ENCODE data around the gene ADTRP.
"Not testable (repeated sequence)": the region's sequence is repeated elsewhere in the genome, so short reads cannot be mapped to it uniquely, and the experiment has no call there.

The ADTRP gene

DNA sequence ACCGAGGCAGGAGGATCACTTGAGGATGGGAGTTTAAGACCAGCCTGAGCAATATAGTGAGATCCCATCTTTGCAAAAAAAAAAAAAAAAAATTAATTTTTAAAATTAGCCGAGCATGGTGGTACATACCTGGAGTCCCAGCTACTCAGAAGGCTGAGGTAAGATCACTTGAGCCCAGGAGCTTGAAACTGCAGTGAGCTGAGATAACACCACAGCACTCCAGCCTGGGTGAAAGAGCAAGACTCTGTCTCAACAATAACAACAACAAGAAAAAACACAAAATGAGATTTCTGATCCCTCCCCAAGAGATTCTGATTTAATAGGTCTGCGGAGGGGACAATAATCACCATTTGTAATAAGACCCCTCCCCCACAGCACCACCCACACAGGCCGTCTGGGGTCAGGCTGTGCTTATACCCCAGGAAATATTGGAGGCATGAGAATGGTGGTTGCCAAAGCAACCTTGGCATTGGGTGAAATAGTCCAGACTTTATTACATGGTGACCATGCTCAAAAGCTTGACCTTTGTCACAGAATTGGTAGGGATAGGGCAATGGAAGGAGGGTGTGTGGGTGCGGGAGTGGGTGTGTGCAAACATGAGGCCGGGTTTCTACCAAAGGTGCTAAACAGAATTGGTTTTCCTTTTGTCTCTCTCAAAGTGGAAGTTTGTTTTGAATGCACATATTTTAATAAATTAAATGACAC is 24.4 kb upstream of the ADTRP start:
- no peak for DNase-seq

DNA sequence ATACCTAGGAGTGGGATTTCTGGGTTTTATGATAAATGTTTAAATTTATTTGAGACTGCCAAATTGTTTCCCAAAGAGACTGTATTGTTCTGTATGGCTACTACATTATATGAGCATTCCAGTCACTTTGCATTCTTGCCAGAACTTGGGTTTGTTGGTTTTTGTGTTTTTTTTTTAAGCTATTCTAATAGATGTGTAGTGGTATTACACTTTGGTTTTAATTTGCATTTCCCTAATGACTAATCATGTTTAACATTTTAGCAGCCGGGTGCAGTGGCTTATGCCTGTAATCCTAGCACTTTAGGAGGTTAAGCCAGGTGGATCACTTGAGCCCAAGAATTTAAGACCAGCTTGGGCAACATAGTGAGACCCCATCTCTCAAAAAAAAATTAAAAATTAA is 21.9 kb upstream of the ADTRP start:
- not testable (repeated sequence) for DNase-seq

DNA sequence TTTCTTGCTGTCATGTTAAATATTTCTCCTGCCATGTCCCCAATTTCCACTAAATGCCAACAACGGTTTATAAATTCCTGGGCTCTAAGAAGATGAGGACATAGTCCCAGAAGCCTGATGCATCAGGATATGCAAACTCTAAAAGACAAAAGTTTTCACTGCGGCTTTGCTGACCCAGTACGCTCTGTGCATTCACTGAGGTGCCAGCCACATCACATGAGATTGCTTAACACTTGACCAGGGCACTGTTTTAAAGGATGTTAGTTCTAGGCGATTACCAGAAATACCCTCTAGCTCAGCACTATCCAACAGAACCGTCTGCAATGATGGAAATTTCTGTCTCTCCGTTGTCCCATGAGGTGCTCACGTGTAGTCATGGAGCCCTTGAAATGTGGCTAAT is 19.9 kb upstream of the ADTRP start:
- no peak for DNase-seq

DNA sequence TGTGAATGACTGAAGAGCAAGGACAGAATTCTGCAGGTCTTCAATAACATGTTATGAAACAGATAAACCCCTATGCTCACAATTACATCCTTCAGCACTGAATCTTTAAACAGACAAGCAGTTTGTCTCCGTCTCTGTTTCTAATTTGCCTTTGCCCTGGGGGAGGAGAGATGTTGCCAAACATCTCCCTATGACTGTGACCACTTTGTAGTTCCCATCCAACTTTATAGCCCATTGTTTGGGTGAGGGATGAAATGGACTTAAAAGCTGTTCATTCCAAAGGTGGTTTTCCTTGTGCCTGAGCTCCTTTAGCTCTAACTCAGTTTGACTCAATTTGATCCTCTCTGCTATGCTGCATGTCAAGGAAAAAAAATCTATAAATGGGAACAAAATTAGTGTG is 19.5 kb upstream of the ADTRP start:
- no peak for DNase-seq

DNA sequence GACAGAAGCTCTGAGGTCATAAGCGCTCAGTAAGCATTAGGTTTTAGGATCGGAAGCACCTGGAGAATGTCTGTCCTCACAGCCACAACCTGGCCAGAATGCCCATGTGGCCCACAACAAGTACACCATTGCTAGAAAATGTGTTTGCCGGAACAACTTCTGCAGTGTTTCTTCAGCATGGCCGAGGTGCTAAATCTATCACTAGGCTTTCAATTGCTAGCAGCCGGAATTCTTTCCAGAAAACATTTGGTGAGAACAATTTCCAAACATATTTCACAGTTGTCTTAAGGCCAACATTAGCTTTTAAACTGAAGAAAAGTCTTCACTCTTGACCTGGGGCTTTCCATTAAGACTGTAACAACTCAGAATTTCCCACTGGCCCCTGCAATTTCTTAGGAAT is 18.2 kb upstream of the ADTRP start:
- no peak for DNase-seq

DNA sequence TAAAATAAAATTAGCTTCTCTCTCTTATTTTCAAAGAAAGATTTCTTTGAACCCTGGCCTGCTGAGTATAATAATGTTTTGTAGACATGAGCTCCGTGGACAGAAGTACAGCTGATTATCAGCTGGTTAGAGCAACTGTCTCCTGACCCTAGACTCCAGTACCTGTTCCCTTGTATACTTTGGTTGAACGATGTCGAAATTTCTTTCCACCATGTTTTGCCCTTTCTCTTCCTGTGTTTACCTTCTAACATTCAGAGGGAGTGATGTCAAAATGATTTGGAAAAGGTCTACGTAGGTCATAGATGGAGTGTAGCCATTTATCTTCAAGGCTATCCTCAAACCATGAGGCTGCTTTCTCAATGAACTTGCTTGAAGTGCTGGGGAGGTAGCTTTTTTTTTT is 16.8 kb upstream of the ADTRP start:
- no peak for DNase-seq

DNA sequence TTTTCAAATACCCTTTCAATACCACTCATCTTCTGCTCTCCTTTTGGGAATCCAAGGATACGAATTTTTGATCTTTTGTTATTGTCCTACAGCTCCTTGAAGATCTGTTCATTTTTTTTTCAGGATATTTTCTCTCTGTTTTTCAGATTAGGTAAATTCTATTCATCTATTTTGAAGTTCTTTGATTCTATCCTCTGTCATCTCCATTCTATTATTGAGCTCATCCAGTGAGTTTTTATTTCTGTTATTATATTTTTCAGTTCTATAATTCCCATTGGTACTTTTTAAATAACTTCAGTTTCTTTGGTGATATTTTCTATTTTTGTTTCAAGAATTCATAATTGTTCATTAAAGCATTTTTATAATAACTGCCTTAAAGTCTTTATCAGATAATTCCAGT is 14.7 kb upstream of the ADTRP start:
- DNase-seq = no peak

DNA sequence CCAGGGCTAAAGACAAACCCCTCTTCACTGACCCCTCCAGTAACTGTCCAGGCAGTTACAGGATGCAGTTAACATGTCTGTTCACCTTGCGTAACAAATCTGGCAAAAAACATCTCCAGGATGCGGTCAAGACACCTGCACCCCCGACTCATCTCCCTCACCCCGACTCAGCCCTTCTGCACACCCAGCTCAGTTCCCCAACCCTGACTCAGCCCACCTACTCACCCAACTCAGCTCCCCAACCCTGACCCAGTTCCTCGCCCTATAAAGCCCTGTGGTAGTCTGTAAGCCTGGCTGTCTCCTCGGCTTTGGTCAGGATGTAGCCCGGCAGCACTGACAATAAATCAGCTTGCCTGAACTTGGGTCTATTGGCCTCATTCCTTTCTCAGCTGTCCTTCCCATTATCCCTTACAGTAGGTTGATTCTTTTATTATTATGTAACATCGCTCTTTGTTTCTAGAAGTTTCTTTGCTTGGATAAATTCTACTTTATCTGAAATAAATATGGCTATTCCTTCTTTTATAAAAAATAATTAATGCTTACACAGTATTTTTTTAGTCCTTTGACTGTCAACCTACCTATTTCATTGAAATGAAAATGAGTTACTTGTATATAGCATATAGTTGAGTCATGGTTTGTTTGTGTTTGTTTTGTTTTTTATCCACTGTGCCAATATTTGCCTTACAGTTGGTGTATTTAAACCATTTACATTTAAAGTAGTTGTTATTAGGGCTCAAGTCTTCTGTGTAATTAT is 12.9 kb upstream of the ADTRP start:
- DNase-seq = no peak

DNA sequence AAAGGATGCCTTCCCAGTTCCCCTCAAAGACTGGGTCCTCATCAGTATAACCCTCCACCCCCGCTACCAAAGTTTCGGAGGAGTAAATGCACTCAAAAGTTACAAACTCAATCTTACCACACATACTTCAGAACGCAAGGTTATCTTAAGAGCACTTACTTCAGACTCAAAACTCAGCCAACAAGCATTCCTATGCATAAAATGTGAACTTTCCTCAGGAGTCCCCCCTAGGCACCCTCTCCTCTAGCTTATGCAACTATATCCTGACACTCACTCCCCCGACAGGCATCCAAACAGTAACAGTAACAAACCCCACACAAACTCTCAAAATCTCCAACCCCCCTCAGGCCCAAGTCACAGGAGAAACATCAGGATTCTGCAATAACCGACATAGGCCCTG is 11.1 kb upstream of the ADTRP start:
- DNase-seq = no peak

DNA sequence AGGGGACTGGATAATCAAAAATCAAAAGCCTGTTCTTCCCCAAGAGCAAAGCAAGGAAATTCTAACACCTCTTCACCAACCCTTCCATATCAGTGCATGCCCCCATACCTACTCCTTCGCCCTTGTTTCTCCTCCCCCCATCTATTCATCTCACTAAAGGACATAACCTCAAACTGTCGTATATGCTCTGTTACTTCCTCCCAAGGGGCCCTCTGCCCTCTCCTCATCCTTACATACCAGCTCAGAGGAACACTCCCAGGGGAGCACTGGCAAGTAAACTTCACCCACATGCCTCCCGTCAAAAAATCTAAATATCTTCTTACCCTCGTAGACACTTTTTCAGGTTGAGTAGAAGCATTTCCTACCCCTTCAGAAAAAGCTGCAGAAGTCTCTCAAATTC is 9.4 kb upstream of the ADTRP start:
- no peak for DNase-seq

DNA sequence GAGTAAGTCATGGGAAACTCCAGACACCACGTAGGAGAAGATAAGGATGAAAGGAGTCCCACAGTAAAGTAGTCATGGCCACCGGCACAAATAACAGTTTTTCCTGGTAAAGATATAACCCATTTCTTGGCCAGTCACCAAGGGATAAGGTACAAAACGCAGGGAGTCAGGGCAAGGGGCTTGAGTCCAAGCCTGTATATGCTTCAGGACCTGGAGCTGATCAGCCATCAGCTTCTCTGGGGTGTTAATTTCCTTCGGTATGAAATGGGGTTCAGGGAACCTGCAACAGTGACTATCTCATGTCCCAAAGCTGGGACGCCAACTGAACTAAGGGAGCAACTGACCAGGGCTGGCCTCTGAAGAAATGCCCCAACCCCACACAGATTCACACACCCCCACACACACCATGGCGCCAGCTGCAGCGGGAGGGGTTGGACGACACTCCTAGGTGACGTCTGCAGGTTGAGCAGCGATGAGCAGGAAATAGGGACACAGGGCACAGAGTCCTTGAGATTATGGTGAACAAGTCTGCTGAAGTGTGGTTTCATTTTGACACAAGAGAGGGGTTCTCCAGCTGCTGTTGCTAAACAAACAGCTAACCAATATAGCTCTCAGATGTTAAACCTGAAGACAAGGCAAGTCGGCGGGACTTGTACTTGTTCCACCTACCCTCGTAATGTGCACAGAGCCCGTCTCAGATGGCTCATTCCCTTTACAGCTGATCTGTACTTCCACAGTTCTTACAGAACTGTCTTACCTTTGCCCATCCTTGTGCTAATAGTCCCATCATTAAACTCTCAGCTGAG is 7.4 kb upstream of the ADTRP start:
- DNase-seq = no peak

DNA sequence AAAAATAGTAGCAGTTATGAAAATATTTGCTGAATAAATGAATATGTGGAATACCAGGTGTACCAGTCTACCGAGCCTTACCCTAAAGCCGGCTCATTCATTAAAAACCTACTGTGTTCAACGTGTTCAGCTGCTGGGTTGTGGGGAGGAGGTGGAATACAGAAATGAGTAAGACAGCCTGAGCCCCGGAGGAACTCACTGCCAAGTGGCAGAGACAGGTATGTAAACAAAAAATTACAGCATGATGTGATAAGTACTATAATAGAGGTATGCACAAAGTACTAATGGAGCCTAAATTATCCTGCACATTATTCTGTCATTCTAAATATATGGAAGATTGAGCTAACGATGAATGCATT is 6.8 kb upstream of the ADTRP start:
- no peak for DNase-seq

DNA sequence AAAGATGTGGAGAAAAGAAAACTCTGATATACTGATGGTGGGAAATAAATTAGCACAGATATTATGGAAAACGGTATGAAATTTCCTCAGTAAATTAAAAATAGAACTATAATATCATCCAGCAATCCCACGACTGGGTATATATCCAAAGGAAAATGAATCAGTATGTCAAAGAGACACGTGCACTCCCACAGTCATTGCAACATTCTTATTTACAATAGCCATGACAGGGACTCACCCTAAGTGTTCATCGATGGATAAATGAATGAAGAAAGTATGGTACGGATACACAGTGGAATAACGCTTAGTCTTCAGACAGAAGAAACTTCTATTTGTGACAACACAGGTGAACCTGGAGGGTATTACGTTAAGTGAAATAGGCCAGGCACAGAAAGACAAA is 5.7 kb upstream of the ADTRP start:
- no peak for DNase-seq

DNA sequence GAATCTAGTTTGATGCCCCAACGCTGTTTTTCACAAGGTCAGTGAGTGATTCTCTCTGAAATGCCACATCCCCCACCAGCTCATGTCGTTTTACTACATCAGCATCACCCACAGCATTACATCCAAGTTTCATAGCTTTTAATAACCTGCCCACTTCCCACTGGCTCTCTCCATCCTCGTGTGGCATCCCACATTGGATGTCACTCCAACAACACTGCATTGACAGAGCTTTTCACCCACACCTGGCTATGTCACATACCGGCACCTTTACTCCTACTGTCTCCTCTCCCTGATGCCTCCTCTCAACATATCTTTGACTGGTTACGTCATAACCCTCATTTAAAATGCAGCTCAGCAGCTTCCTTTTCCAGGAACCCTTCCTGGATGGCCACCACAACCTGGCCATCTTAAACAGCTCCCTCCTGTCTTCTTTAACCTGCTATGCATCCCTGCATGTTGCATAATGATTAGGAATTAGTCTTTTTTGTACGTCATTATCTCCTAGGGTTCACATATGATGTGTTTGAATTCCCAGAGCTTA is 5.0 kb upstream of the ADTRP start:
- DNase-seq = no peak

DNA sequence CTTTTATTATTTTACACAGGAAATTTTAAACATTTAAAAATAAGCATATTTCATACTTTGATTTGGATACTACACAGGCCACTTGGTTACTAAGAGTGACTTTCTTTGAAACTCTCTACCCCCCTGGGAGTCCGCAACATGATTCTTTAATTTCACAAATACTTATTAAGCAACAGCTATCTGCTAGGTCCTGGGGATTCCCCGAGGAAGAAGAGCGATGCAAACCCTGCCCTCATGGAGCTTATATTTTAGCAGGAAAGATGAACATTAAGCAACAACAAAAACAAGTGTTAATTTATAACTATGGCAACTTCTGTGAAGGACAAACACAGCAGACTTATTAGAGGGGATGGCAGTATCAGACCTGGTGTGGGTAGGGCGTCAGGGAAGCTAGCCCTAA is 3.9 kb upstream of the ADTRP start:
- no peak for DNase-seq

DNA sequence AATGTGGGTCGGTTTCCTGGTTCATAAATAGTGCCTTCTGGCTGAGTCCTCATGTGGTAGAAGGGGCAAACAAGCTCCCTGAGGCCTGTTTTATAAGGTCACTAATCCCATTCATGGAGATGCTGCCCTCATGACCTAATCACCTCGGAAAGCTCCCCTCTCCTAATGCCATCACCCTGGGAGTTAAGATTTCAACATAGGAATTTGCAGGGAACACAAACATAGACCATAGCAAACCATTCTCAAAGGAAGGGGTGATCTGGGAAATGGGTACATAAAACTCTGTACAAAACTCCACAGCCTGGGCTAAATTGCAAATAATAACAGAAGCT is 1.5 kb upstream of the ADTRP start:
- DNase-seq = no peak

DNA sequence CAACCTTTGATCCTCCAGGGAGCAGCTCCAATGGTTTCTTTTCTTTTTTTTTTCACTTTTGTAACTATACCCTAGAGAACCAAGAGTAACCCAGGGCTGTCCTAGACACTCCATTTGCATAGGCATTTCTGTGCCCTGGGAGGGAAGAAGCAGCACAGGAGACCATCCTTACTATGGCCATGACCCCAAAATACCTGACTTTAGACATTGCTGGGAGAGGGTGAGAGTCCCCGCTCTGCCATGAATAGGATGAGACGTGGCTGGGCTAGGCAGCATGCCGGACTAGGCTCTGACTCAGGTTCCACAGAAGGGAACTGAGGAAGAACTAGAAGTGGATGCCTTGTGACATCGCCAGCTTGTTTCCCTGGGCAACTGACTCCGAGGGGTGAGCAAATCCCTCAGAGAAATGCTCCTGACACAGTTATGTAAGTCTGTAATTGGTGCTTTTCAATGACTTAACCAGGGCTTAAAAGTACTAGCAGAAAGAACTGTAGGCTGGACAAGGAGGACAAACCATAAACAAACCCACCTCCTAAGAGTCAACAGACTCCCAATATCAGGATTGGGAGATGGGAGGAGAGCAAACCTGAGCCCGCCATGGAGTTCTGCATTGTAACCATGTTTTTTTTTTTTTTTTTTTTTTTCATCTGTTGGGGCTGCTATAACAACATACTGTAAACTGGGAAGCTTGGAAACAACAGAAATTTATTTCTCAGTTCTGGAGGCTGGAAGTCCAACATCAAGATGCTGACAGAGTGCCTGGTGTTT is 910 bp upstream of the ADTRP start:
- no peak for DNase-seq

DNA sequence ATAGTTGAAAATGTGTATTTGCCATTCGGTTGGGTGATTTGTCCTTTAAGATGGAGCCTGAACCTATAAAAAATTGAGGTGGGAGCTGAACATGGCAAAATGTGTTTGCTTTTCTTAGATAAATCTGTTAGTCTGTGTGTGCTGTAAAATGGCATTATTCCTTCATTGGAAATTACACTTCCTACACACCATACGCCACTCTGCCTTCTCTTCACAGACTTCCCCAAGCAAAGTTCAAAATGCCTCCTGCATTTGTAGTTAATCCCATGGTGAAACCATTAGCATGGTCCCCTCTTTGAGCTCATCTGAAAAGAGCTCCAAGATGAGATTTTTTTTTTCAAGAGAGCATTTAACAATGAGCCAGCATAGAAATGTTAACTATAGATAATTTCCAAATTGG is 567 bp downstream of the ADTRP start:
- no peak for DNase-seq

DNA sequence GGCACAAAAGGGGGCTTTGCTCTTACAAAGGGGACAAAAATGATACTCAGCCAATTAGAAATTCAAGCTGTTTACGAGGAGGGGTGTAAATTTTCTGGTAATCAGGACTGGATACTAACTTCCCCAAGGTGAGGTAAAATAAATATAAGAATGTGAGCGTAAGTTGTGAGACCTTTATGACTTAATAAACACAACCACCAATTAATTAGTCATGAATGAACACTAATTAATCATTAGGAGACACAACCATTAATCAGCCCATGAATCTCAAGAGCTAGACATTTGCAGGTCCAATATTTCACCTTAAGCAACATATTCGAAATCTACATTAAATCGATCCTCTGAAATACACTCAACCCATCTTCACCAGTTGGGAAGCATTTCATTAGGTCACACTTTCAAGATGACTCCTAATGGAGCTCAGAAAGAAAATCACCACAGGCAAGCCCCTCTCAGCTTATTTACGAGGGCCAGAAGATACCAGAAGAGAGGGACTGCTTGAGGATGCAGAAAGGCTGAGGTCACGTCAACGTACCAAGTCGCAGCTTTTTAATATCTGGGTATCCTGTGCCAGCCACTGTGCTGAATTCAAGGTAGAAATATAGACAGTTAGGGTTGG is 2.7 kb downstream of the ADTRP start:
- DNase-seq = no peak

DNA sequence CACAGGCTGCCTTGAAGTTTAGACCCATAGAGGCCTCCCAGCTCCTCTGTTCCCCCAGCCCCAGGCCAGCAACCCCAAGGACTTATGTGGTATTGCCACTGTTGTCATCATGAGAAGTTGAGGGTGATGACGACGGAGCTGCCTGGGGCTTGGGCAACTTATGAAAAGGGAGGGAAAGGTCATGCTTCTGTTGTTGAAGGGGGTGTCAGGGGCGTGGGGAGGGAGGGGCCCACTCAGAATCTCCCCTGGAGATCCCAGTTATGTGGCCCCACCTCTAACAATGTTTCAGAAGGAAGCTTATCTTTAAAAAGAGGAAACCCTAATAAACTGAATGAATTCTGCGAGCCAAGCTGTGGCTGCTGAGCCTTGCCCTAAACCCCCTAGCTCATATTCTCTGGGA is 4.2 kb downstream of the ADTRP start:
- DNase-seq = no peak

DNA sequence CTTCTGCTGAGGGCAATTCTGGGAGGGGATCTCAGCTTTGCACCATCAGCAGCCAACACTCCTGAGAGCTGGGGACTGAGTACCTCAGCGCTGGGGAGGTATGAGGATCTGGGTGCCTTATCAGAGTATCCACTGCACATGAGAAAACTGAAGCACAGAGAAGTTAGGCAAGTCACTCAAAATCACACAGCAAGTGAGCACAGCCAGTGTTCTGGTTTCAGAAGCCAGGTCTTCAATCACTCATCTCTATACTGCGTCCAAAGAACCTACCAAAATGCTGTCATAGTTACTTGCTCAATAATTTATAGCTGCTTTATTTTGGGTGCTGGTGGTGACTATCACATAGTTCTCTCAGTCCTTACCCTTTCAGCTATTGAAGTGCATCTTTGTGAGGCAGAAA is 5.0 kb downstream of the ADTRP start:
- no peak for DNase-seq

DNA sequence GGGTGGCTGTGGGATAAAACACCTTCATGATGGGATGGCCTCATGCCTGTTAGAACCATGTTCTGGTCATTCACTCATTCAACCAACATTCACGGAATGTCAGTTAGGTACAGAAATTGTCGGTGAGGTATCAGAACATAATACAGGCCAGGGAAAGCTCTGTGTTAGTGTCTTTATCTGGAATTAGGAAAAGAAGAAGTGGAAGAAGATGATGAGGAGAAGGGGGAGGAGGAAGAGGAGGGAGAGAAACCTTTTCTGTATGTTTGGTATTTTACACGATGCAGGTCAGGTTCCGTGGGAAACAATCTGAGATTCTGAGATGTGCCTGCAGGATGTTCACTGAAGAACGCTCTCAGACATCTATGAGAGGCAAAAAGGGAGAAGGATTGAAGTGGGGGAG is 5.6 kb downstream of the ADTRP start:
- DNase-seq = no peak
